GM10266 (cell line): Measurements from ENCODE around the gene BRSK1.
A peak's percentile ranks its signal among the peaks of the same experiment; 100 is the strongest.

ENCODE experiments used
- DNase-seq: peaks from one replicate; pipeline ENCODE4 v3.0.0; 2012; ENCODE audit errors: extremely low spot score
- CTCF ChIP-seq: IDR thresholded peaks from 2 replicates; pipeline ENCODE4 v1.5.1; 2012; ENCODE audit warnings: mild to moderate bottlenecking, low read depth; ENCODE audit not compliant: control insufficient read depth, insufficient read depth; ENCODE audit errors: missing control alignments

The BRSK1 gene

GRCh38 chr19:55302318-55302703, 18.5 kb downstream of the BRSK1 start:
- TF ChIP-seq CTCF = no peak

DNA sequence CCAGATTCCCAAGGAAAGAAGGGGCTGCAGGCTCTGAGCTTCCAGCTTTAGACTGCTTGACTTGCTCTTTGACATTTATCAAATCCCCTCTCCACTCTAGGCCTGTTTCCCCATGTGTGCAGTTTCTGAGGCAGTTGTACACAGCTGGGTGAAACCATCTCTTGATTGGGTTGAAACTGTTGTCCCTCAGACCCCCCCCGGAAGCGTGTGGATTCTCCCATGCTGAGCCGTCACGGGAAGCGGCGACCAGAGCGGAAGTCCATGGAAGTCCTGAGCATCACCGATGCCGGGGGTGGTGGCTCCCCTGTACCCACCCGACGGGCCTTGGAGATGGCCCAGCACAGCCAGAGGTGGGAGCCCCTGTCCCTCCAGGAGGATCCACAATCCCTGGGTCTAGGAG, 19.7 kb downstream of the BRSK1 start:
- TF ChIP-seq CTCF = no peak
- DNase-seq = no peak

More at GRCh38 chr19:55302318-55302703, 18.5 kb downstream of the BRSK1 start:
- DNase-seq = no peak

- TF ChIP-seq CTCF = no peak
- no peak for DNase-seq
Measured at GRCh38 chr19:55304279-55304978, 20.6 kb downstream of the BRSK1 start.

DNA sequence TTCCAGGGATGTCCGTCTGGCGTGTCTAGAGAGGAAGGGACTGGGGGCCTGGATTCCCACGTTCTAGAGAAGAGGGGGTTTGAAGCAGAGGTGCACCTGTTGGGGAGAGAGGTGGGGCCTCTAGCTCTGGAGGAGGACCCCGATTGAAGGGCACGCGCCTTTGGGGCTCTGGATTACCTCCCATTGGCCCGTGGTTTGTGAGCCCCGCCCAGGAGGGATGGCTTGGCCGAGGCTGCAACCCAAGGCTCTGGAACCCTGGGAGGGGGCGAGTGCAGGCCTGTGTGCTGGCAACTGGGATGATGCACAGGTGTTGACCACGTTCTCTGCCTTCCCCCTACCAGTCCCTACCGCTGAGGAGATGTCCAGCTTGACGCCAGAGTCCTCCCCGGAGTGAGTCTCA, 21.2 kb downstream of the BRSK1 start:
- TF ChIP-seq CTCF = no peak
- no peak for DNase-seq

- DNase-seq = peak; percentile 85
- no peak for TF ChIP-seq CTCF
Measured at GRCh38 chr19:55305491-55305890, 21.7 kb downstream of the BRSK1 start.

- DNase-seq = no peak
- no peak for TF ChIP-seq CTCF
Measured at GRCh38 chr19:55305983-55306562, 22.3 kb downstream of the BRSK1 start.

DNA sequence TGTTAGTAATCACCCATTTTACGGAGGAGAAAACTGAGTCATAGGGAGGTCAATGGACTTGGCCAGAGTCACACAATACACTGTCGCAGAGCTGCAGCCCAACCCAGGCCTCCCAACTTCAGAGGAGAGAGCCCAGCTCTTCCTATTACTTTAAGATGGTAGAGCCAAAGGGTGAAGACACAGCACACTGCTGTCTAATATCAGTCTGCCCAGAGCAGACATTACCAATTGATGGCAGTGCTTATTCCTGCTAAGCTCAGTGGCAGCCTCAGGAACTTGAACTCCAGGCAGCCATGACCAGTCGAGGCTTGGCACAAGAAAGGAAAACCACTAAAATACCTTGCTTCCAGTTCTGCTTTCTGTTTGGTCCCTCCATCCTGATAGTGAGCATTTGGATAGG, 22.9 kb downstream of the BRSK1 start:
- no peak for TF ChIP-seq CTCF
- no peak for DNase-seq
